Spleen (tissue), 11 donors: ENCODE measurements around the gene CNPY2. TPM values are rescaled to one million over a fixed set of nuclear protein-coding genes. Genes with fewer than 3 reads are reported as not detected.

ENCODE experiments used
- DNase-seq: peaks from one replicate; pipeline ENCODE4 v3.0.0-alpha.2; 2020
- H3K27ac ChIP-seq, 8 donors: fragments of 200-600 bp; sonication (generic) in 7 of 8; 1 replicate in 4 of 8; 2 replicates in 4 of 8; pipeline versions ENCODE4 v1.5.0 to v1.8.0; 2016 to 2021; ENCODE audit warnings: inconsistent platforms in 4 of 8, mild to moderate bottlenecking in 4 of 8, moderate library complexity in 1 of 8
- H3K27me3 ChIP-seq, 7 donors: fragments of 200-600 bp; sonication (generic) in 6 of 7; replicated peaks in 1 of 7; 1 replicate in 4 of 7; 2 replicates in 3 of 7; pipeline versions ENCODE4 v1.5.0 to v1.8.0; 2016 to 2021; ENCODE audit warnings: inconsistent platforms in 3 of 7, mild to moderate bottlenecking in 1 of 7
- H3K36me3 ChIP-seq, 6 donors: fragments of 200-600 bp; sonication (generic) in 5 of 6; 1 replicate in 4 of 6; 2 replicates in 2 of 6; pipeline versions ENCODE4 v1.5.0 to v1.8.0; 2016 to 2021; ENCODE audit warnings: inconsistent platforms in 2 of 6
- H3K4me1 ChIP-seq, 6 donors: fragments of 200-600 bp; sonication (generic) in 5 of 6; 1 replicate in 3 of 6; 2 replicates in 3 of 6; pipeline versions ENCODE4 v1.5.0 to v1.8.0; 2016 to 2021; ENCODE audit warnings: inconsistent platforms in 3 of 6
- H3K4me3 ChIP-seq, 8 donors: fragments of 200-600 bp; sonication (generic) in 7 of 8; 1 replicate in 4 of 8; 2 replicates in 4 of 8; pipeline versions ENCODE4 v1.5.0 to v1.8.0; 2016 to 2021; ENCODE audit warnings: inconsistent platforms in 4 of 8, mild to moderate bottlenecking in 4 of 8, moderate library complexity in 2 of 8
- H3K9me3 ChIP-seq, 8 donors: fragments of 200-600 bp; sonication (generic) in 7 of 8; 1 replicate in 4 of 8; 2 replicates in 4 of 8; pipeline versions ENCODE4 v1.5.0 to v1.8.0; 2016 to 2021; ENCODE audit warnings: inconsistent platforms in 4 of 8
- CTCF ChIP-seq, 11 experiments: fragments of 200-600 bp in 7 of 11; fragments of 450-650 bp in 4 of 11; sonication (generic) in 4 of 11; IDR thresholded peaks in 8 of 11; conservative IDR thresholded peaks in 3 of 11; 1 replicate in 7 of 11; 2 replicates in 4 of 11; pipeline versions ENCODE4 v1.4.0 to v1.8.0; 2016 to 2021; ENCODE audit warnings: antibody characterized with exemption in 11 of 11, inconsistent platforms in 4 of 11, mild to moderate bottlenecking in 1 of 11
- POLR2A ChIP-seq, 3 donors: fragments of 450-650 bp; IDR thresholded peaks; one replicate each; pipeline ENCODE4 v1.5.1; 2017; ENCODE audit warnings: antibody characterized with exemption in 3 of 3, mild to moderate bottlenecking in 1 of 3
- POLR2AphosphoS5 ChIP-seq, 3 donors: sonication (generic); formaldehyde crosslinking; IDR thresholded peaks; one replicate each; pipeline ENCODE4 v1.5.1; 2017; ENCODE audit warnings: antibody characterized with exemption in 3 of 3
- WGBS, 5 donors: extraction: QIAGEN DNeasy Blood & Tissue Kit in 3 of 5; methylation state at CpG; one replicate each; pipeline versions ENCODE4 v1.1.5 to v1.1.7; 2013 to 2018; 5-methylcytosine and 5-hydroxymethylcytosine counted together
- intact Hi-C: fragments of 100-400 bp; cut with DNase I; formaldehyde crosslinking; loops from one replicate; pipeline ENCODE4 v1.15.0; 2023; ENCODE audit warnings: low total_unique reads
- polyA plus RNA-seq, 3 donors: library from polyadenylated mRNA; stranded (reverse); fragments of 200-250 nt; gene quantifications; one replicate each; pipeline ENCODE4 v1.2.1, GENCODE V29; 2013
- total RNA-seq, 7 donors: library from RNA; depleted of rRNA in 3 of 7; stranded (reverse); fragments of >200 nt in 3 of 7; fragmentation: NEBNext Ultra II Directional in 4 of 7; extraction: Animal tissue kit (Norgen Biotek cat#: 25700) in 4 of 7; gene quantifications; one replicate each; pipeline versions ENCODE4 v1.1.0 to v1.2.1, GENCODE V29; 2016 to 2021
- donor health status: healthy with polysubstance abuse.
- donor health status: DM: no; HTN: no; CAD: no; lungs with moderate emphysema.
- donor health status: DM: no; HTN: no; CAD: no.
- donor health status: Bipolar disorder and iron deficiency.
- donor health status: healthy.
- donor health status: DM: no; HTN: no; CAD: no.
- donor health status: DM: yes; HTN: yes; CAD: no.

The CNPY2 gene
- total and polyA plus RNA-seq, 10 donors, result 63.0 to 86.9 (median 73.6) TPM

GRCh38 chr12:56282579-56282978, 33.2 kb downstream of the CNPY2 start:
- H3K36me3 ChIP-seq, result peaks cover 4 to 99% (median 90%) of the 10 kb centered on the region in 6 donors
- 92 to 100% (median 94%) methylated on average over 2 of the region's 2 CpGs for WGBS, 5 donors
- no peak overlapping the region for H3K27ac ChIP-seq
- intact Hi-C loops, result no loop called here
- peaks cover 0 to 20% (median 11%) of the 10 kb centered on the region in 6 donors for H3K4me1 ChIP-seq
- H3K4me3 ChIP-seq, result no peak overlapping the region
- H3K27me3 ChIP-seq, result no peaks in the 10 kb centered on the region
- H3K9me3 ChIP-seq, result no peaks in the 10 kb centered on the region
- no peak for DNase-seq
- TF ChIP-seq POLR2AphosphoS5 (IDR thresholded peaks at IDR 0.05), result no peak
- no peak for TF ChIP-seq CTCF (IDR thresholded peaks at IDR 0.05 in 8 of 11, conservative IDR thresholded peaks at IDR 0.05 in 3 of 11)
- no peak for TF ChIP-seq POLR2A (IDR thresholded peaks at IDR 0.05)

DNA sequence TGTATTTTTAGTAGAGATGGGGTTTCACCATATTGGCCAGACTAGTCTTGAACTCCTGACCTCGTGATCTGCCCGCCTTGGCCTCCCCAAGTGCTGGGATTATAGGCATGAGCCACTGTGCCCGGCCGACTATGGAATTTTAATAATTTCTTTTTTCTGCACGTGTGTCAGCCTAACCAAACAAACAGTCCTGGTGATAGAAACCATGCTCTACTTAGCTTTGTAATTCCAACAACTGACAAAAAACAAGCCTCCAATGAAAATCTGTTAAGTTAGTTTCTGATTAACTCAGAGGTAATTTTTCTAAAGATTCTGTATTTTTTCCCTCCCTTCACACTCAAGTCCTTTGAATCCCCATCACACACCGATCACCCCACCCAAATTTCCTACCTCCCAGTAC, 33.8 kb downstream of the CNPY2 start:
- Histone ChIP-seq H3K4me3 (no peak overlapping the region), H3K27ac (no peak overlapping the region), H3K36me3 (peaks cover 4 to 100% (median 94%) of the 10 kb centered on the region in 6 donors), H3K9me3 (no peaks in the 10 kb centered on the region), H3K27me3 (no peaks in the 10 kb centered on the region), H3K4me1 (peaks cover 0 to 15% (median 11%) of the 10 kb centered on the region in 6 donors)
- intact Hi-C loops, result no loop called here
- no peak for DNase-seq
- TF ChIP-seq CTCF (IDR thresholded peaks at IDR 0.05 in 8 of 11, conservative IDR thresholded peaks at IDR 0.05 in 3 of 11) (no peak), POLR2AphosphoS5 (IDR thresholded peaks at IDR 0.05) (no peak)
- WGBS, 5 donors, result 83 to 97% (median 91%) methylated on average over 6 of the region's 6 CpGs

DNA sequence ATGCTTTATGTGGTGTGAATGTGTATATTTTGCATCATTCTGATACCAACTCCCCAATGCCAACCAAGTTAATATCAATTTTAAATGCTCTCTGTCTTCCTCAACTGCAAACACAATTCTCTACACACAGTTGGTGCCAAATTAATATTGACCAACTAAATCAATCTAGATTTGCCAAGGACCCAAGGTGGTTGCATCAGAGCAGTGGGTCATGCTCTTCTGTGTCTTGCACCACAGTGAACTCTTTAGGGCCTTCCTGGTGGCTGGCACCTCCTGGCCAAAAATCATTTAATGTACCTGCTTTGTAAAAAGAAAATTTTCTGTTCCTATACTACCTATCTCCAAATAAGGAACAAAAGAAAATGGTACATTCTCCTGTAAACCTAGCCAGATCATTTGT, 34.9 kb downstream of the CNPY2 start:
- no peak for DNase-seq
- Histone ChIP-seq H3K36me3 (peaks cover 4 to 100% (median 98%) of the 10 kb centered on the region in 6 donors), H3K4me1 (peaks cover 0 to 3% (median under 1%) of the 10 kb centered on the region in 6 donors), H3K27ac (no peak overlapping the region), H3K9me3 (no peaks in the 10 kb centered on the region), H3K27me3 (no peaks in the 10 kb centered on the region), H3K4me3 (no peak overlapping the region)
- TF ChIP-seq POLR2A (IDR thresholded peaks at IDR 0.05) (no peak), CTCF (IDR thresholded peaks at IDR 0.05 in 8 of 11, conservative IDR thresholded peaks at IDR 0.05 in 3 of 11) (no peak)
- intact Hi-C loops, result no loop called here

DNA sequence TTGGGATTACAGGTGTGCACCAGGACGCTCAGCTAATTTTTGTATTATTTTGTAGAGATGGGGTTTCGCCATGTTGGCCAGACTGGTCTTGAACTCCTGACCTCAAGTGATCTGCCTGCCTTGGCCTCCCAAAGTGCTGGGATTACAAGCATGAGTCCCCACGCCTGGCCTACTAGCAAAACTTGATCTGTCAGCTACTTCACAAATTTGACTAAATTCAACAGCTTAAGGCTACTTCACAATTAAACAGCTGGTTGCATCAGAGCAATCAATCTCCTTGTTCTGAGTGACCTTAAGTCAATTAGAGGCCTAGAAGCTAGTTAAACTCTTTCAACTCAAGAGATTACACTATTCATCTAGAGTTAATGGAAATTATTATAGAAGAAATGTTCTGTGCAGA, 36.9 kb downstream of the CNPY2 start:
- H3K27me3 ChIP-seq, result no peaks in the 10 kb centered on the region
- no peak for DNase-seq
- intact Hi-C loops, result no loop called here
- H3K36me3 ChIP-seq, result peaks cover 4 to 100% (median 98%) of the 10 kb centered on the region in 6 donors
- no peaks in the 10 kb centered on the region for H3K9me3 ChIP-seq
- WGBS, 5 donors, result 94 to 98% (median 96%) methylated on average over 3 of the region's 3 CpGs
- no peak overlapping the region for H3K4me3 ChIP-seq
- no peaks in the 10 kb centered on the region for H3K4me1 ChIP-seq
- no peak overlapping the region for H3K27ac ChIP-seq
- no peak for TF ChIP-seq POLR2A (IDR thresholded peaks at IDR 0.05)
- TF ChIP-seq CTCF (IDR thresholded peaks at IDR 0.05 in 8 of 11, conservative IDR thresholded peaks at IDR 0.05 in 3 of 11), result no peak
- no peak for TF ChIP-seq POLR2AphosphoS5 (IDR thresholded peaks at IDR 0.05)
